ENCODE measurements around the gene KDM2A. TPM values are rescaled to one million over a fixed set of nuclear protein-coding genes. Genes with fewer than 3 reads are reported as not detected.

Gene KDM2A
- total RNA-seq, 3 donors from 2014 or later (not counting 1 experiment from before 2014, with no cell fraction given): 268 to 312 (median 283) TPM

GRCh38 chr11:67301313-67301921, 182.4 kb downstream of the KDM2A start:
- Mint-ChIP-seq H3K4me1 (peaks cover 17 to 25% of the 10 kb centered on the region in 2 donors), H3K36me3 (peaks cover 9% of the 10 kb centered on the region), H3K27me3 (ENCODE audit: low read depth in 2 of 2) (no peaks in the 10 kb centered on the region), H3K9me3 (no peaks in the 10 kb centered on the region), H3K27ac (peak overlapping the region in 1 of 2 donors; percentile 82), H3K4me3 (no peak overlapping the region)
- Histone ChIP-seq H3K27ac (ENCODE audit: low read length) (no peak overlapping the region), H3K4me1 (ENCODE audit: control insufficient read depth, insufficient read depth, low read length) (peaks cover 25% of the 10 kb centered on the region), H3K4me3 (ENCODE audit: low read length) (no peak overlapping the region), H3K9me3 (ENCODE audit: control insufficient read depth, insufficient read depth, low read length) (no peaks in the 10 kb centered on the region), H3K36me3 (ENCODE audit: control insufficient read depth, insufficient read depth, low read length) (peaks cover 42% of the 10 kb centered on the region), H3K27me3 (ENCODE audit: control insufficient read depth, insufficient read depth, low read length) (no peaks in the 10 kb centered on the region)
- WGBS (ENCODE audit: insufficient coverage): 96% methylated on average over 28 of the region's 28 CpGs
- no peak for TF ChIP-seq CTCF (IDR thresholded peaks at IDR 0.05)
- no peak for ATAC-seq
- intact Hi-C loops (cut with micrococcal nuclease): no loop called here
- DNase-seq: no peak

- no peak for DNase-seq
- WGBS (ENCODE audit: insufficient coverage): 96% methylated on average over 15 of the region's 15 CpGs
- peak overlapping the region; percentile 79 for H3K4me3 Mint-ChIP-seq
- H3K27me3 Mint-ChIP-seq (ENCODE audit: low read depth in 2 of 2): no peaks in the 10 kb centered on the region
- peaks cover 3% of the 10 kb centered on the region for H3K36me3 Mint-ChIP-seq
- H3K9me3 Mint-ChIP-seq: no peaks in the 10 kb centered on the region
- H3K27ac Mint-ChIP-seq: peak overlapping the region; percentile 54 to 82
- Histone ChIP-seq H3K4me3 (ENCODE audit: low read length) (no peak overlapping the region), H3K27ac (ENCODE audit: low read length) (peak overlapping the region; percentile 43), H3K36me3 (ENCODE audit: control insufficient read depth, insufficient read depth, low read length) (peaks cover 38% of the 10 kb centered on the region), H3K9me3 (ENCODE audit: control insufficient read depth, insufficient read depth, low read length) (no peaks in the 10 kb centered on the region), H3K27me3 (ENCODE audit: control insufficient read depth, insufficient read depth, low read length) (no peaks in the 10 kb centered on the region), H3K4me1 (ENCODE audit: control insufficient read depth, insufficient read depth, low read length) (peaks cover 25% of the 10 kb centered on the region)
- H3K4me1 Mint-ChIP-seq: peaks cover 13 to 25% of the 10 kb centered on the region in 2 donors
- ATAC-seq: no peak
- intact Hi-C loops (cut with micrococcal nuclease): loop anchor here (2.0 kb wide), 1 partner anchor 13 kb away; the partner anchor contains the start of gene ANKRD13D
- no peak for TF ChIP-seq CTCF (IDR thresholded peaks at IDR 0.05)
Observed at GRCh38 chr11:67301951-67302516, 183.0 kb downstream of the KDM2A start.

GRCh38 chr11:67302571-67303131, 183.6 kb downstream of the KDM2A start:
- no peaks in the 10 kb centered on the region for H3K27me3 Mint-ChIP-seq (ENCODE audit: low read depth in 2 of 2)
- peak overlapping the region; percentile 54 to 82 for H3K27ac Mint-ChIP-seq
- TF ChIP-seq CTCF (IDR thresholded peaks at IDR 0.05): no peak
- Histone ChIP-seq H3K27ac (ENCODE audit: low read length) (peak overlapping the region; percentile 43), H3K4me1 (ENCODE audit: control insufficient read depth, insufficient read depth, low read length) (peaks cover 25% of the 10 kb centered on the region), H3K36me3 (ENCODE audit: control insufficient read depth, insufficient read depth, low read length) (peaks cover 36% of the 10 kb centered on the region), H3K27me3 (ENCODE audit: control insufficient read depth, insufficient read depth, low read length) (no peaks in the 10 kb centered on the region), H3K4me3 (ENCODE audit: low read length) (peak overlapping the region; percentile 50), H3K9me3 (ENCODE audit: control insufficient read depth, insufficient read depth, low read length) (no peaks in the 10 kb centered on the region)
- peaks cover 13 to 25% of the 10 kb centered on the region in 2 donors for H3K4me1 Mint-ChIP-seq
- H3K9me3 Mint-ChIP-seq: no peaks in the 10 kb centered on the region
- intact Hi-C loops (cut with micrococcal nuclease): loop anchor here (2.0 kb wide), 1 partner anchor 14 kb away; the partner anchor contains the start of gene ANKRD13D
- DNase-seq (peak in 1 of 2 donors; percentile 43), ATAC-seq (peak; percentile 52 to 77 (median 55))
- no peaks in the 10 kb centered on the region for H3K36me3 Mint-ChIP-seq
- 42% methylated on average over 20 of the region's 23 CpGs for WGBS (ENCODE audit: insufficient coverage)
- H3K4me3 Mint-ChIP-seq: peak overlapping the region; percentile 79

Data from natural killer cell (primary cell).